ENCODE measurements around the gene ZIC1.

DNA sequence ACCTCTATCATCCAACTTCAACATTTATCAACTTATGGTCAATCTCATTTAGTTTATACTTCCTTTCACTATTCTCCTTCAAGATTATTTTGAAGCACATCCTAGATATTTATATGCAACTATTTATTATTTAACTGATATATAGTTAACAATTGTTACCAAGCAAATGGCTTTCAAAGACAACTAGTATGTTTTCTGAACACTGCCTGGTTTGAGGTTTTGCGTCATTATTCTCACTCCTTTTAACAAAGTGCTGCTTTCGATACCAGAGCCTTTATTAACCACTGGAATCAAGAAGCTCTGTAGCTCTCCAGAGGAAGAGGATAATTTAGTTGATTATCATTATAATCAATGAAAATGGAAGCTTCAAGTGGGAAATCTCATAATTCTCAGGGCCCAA, 19.6 kb downstream of the ZIC1 start:
- TF ChIP-seq CTCF (optimal IDR thresholded peaks at IDR 0.05 in 1 of 3, IDR thresholded peaks at IDR 0.05 in 1 of 3, conservative IDR thresholded peaks at IDR 0.05 in 1 of 3; ENCODE audit: extremely low read depth in 1 of 3, insufficient read depth in 2 of 3, low read length in 3 of 3), result no peak
- TF ChIP-seq EZH2 (IDR thresholded peaks at IDR 0.05; ENCODE audit: low read length), result no peak

Data from keratinocyte (primary cell).